Stimulated activated CD8-positive, alpha-beta memory T cell treated with anti-CD3 and anti-CD28 coated beads, Interleukin-2, amount 100 ng/mL, for 1 hour (primary cell): ENCODE data around the gene EEIG1.

ENCODE experiments used
- DNase-seq, 2 donors: peaks; one replicate each; pipeline ENCODE4 v3.0.0-alpha.2; 2020; ENCODE audit warnings: low read depth in 2 of 2

The EEIG1 gene

GRCh38 chr9:128001151-128001778, 20.5 kb upstream of the EEIG1 start:
- no peak for DNase-seq

- DNase-seq, result no peak
Observed at GRCh38 chr9:127999461-127999860, 18.7 kb upstream of the EEIG1 start.

GRCh38 chr9:127993721-127994120, 12.9 kb upstream of the EEIG1 start:
- DNase-seq, result no peak

- no peak for DNase-seq
Observed at GRCh38 chr9:127991757-127992274, 11.0 kb upstream of the EEIG1 start.

GRCh38 chr9:127991017-127991756, 10.4 kb upstream of the EEIG1 start:
- no peak for DNase-seq

GRCh38 chr9:127990554-127990953, 9.8 kb upstream of the EEIG1 start:
- DNase-seq, result no peak

- no peak for DNase-seq
Observed at GRCh38 chr9:127989094-127989493, 8.3 kb upstream of the EEIG1 start.

- no peak for DNase-seq
Observed at GRCh38 chr9:127987103-127987614, 6.4 kb upstream of the EEIG1 start.

- no peak for DNase-seq
Observed at GRCh38 chr9:127985011-127985410, 4.2 kb upstream of the EEIG1 start.

- DNase-seq, result no peak
Observed at GRCh38 chr9:127983847-127984289, 3.1 kb upstream of the EEIG1 start.

GRCh38 chr9:127982912-127983311, 2.1 kb upstream of the EEIG1 start:
- no peak for DNase-seq

- no peak for DNase-seq
Observed at GRCh38 chr9:127981559-127982121, 851 bp upstream of the EEIG1 start.

- no peak for DNase-seq
Observed at GRCh38 chr9:127980060-127980705, 606 bp downstream of the EEIG1 start.

GRCh38 chr9:127979333-127980059, 1.3 kb downstream of the EEIG1 start:
- no peak for DNase-seq

- DNase-seq, result no peak
Observed at GRCh38 chr9:127979015-127979332, 1.8 kb downstream of the EEIG1 start.

- no peak for DNase-seq
Observed at GRCh38 chr9:127977884-127978647, 2.7 kb downstream of the EEIG1 start.

GRCh38 chr9:127977009-127977883, 3.5 kb downstream of the EEIG1 start:
- DNase-seq, result no peak

GRCh38 chr9:127976498-127976897, 4.3 kb downstream of the EEIG1 start:
- no peak for DNase-seq

- no peak for DNase-seq
Observed at GRCh38 chr9:127975376-127976315, 5.1 kb downstream of the EEIG1 start.
